ENCODE results near the gene LRPAP1.
"Not testable (repeated sequence)": the region's sequence is repeated elsewhere in the genome, so short reads cannot be mapped to it uniquely, and the experiment has no call there.

LRPAP1 gene

DNA sequence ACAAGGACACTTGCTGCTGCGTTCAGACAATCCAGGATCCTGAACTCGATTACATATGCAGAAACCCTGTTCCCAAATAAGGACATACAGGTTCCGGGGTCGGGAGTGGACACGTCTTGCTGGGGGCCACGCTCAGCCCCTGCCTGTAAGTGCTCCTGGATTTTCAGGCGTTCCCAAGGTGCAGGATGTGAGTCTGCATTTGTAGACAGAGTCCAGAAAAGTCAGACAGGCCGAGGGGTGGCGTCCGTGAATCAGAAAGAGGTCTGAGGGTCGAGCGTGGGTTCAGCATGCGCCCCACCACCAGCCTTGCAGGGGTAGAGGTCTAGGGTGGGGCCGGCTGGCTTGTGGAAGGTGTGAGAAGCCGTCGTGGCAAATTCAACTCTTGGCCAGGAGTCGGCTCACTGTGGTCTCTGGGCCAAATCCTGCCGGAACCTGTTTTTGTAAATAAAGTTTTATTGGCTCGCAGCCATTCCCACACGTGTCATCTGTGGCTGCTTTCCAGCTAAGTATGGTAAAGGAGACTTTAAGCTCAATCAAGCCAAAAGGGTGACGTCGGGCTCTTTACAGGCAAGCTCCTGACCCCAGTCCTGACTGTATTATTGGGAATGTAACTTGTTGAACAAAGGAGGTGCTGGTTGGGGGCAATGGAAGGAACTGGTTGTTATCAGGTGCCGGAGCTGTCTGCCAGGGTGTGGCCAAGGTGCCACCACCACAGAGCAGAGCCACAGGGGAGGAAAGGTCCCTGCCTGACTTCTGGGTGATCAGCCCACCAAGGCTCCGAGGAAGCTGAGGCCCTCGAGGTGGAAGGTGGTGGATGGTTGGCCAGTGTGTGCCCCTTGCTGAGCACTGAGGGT, 61.8 kb downstream of the LRPAP1 start:
- no peak for DNase-seq

GRCh38 chr4:3469386-3470243, 62.6 kb downstream of the LRPAP1 start:
- DNase-seq = no peak

DNA sequence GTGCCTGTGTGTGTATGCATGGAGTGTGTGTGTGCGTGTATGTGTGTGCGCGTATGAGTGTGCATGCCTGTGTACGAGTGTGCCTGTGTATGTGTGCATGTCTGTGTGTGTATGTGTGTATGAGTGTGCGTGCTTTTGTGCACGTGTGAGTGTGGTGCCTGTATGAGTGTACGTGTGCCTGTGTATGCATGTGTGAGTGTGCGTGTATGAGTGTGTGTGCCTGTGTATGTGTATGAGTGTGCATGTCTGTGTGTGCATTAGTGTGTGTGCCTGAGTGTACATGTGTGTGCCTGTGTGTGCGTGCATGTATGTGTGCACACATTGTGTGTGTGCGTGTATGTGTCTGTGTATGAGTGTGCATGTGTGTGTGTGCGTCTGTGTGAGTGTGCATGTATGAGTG, 63.4 kb downstream of the LRPAP1 start:
- DNase-seq = no peak

GRCh38 chr4:3468154-3468553, 64.1 kb downstream of the LRPAP1 start:
- no peak for DNase-seq

- DNase-seq = no peak
Measured at GRCh38 chr4:3467601-3468031, 64.6 kb downstream of the LRPAP1 start.

- no peak for DNase-seq
Measured at GRCh38 chr4:3466691-3467600, 65.3 kb downstream of the LRPAP1 start.

DNA sequence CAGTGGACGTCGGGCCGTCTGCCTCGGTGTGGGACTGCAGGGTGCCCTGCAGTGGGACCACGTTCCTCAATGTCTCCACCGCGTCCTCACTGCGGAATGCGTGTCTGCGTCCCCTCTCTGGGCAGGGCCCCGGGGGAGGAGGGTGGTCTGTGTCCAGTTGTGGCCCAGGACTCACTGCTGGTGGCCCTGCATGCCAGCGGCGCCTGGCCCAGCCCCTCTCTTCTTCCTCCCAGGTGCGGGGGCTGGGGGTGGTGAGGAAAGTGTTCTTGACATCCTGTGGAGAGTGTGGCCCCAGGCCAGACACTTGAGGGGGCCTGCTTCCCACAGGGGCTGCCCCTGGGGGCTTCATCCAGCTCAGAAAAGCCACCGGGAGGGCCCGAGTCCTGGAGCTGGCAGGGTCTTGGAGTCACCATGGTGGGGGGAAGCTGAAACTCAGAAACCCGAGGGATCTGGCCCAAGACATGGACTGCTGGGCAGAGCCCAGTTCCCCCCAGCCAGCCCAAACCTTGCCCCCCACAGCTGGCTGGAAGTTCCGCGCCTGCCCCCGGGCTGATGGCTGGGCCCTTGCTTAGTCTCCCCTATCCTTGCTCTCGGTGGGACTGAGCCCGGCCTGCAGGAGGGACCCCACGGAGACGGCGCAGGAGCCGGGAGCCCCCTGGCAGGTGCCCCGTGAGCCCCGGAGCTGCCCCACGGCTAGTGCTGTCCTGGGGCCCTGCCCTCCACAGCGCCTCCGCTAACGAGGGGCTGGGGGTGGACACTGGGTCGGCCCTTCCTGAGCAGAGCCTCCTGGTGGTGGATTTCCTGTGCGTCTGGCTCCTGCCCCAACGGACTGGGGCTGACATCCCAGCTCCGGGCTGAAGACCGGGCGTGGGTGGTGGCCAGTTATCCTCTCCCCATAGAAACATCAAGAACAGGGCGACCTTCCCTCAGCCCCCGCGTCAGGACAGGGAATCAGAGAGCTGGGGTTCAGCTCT, 66.2 kb downstream of the LRPAP1 start:
- no peak for DNase-seq

- DNase-seq = no peak
Measured at GRCh38 chr4:3464911-3465697, 67.1 kb downstream of the LRPAP1 start.

DNA sequence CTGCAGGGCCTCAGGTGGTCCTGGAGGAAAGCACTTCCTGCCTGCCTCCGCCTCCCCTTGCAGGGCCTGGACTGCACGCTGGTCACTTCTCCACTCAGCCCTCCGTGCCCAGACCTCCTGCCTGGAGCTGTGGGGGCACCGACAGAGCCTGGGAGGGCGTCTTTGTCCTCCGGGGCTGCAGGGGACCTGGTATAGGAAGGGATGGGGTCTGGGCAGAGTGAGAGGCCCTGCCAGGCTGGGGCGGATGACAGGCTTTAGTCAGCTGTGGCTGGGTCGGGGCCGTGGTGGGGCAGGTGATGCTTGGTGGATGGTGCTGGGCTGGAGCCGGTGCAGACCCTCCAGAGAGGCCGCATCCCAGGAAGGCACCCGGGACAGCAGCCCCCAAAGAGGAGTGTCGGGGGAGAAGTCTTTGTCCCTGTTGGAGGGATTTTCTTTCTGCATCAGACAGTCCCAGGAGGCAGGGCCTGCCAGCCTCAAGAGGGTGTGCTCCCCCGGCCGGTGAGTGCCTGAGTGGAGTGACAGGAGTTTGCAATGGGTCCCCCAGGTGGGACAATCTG, 67.8 kb downstream of the LRPAP1 start:
- DNase-seq = no peak

- DNase-seq = no peak
Measured at GRCh38 chr4:3463556-3464348, 68.5 kb downstream of the LRPAP1 start.

GRCh38 chr4:3462790-3463415, 69.3 kb downstream of the LRPAP1 start, which contains the start of gene DOK7:
Gene DOK7 (plus strand): TSS chr4:3463306. CDS start chr4:3463376, 70 bp downstream.
- DNase-seq = no peak

DNA sequence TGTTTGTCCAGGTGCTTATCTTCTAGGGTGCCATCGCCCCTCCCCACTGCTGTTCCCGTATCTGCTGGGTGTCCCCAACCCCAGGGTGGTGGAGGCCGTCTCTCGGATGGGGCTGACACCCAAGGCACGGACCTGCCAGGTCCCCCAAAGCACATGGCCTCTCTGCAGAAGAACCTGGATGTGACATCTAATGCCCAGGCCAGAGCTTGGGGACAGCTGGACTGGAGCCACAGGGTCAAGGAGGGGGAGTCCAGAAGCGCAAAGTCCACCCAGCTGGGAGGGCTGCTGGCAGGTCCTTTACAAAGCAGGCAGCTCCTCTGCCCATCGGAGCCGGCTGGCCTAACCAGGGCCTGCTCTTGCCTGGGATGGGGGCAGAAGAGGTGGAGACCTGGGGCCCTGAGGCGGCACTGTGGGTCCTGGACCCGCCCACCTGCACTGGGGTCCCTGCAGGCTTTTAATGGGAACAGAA, 69.9 kb downstream of the LRPAP1 start:
- DNase-seq = no peak

- DNase-seq = no peak
Measured at GRCh38 chr4:3461515-3462291, 70.5 kb downstream of the LRPAP1 start.

GRCh38 chr4:3460926-3461325, 71.3 kb downstream of the LRPAP1 start:
- no peak for DNase-seq

DNA sequence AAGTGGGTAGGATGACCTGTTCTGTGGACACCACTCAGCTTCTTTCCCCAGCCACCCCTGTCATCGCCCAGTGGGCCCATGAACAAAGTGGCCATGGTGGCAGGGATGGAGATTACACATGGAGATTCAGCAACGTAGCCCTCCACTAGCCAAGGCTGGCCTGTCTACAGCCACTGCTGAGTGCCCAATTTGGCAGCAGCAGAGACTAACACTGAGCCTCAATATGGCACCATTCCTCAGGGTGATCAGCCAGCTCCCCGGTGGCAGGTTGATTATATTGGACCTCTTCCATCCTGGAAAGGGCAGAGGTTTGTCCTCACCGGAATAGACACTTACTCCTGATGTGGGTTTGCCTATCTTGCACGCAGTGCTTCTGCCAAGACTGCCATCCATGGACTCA, 73.1 kb downstream of the LRPAP1 start:
- DNase-seq = not testable (repeated sequence)

DNA sequence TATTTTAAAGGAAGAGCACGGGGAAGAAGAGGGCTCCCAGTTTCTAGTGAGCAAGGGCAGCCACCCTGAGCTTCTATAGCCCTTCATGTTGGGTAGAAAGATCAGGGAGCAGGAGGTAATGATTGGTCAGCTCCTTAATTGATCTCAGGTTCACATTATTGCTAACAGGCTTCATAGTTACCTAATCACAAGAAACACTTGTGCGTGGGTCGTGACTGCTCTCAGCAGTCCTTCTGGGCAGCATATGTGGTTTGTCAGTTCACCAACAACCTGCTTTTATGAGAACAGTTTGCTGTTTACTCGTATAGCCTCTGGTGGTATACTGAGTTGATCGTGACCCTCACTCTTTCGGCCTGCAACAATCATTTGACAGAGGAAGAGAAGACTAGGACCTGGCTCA, 73.9 kb downstream of the LRPAP1 start:
- no peak for DNase-seq

DNA sequence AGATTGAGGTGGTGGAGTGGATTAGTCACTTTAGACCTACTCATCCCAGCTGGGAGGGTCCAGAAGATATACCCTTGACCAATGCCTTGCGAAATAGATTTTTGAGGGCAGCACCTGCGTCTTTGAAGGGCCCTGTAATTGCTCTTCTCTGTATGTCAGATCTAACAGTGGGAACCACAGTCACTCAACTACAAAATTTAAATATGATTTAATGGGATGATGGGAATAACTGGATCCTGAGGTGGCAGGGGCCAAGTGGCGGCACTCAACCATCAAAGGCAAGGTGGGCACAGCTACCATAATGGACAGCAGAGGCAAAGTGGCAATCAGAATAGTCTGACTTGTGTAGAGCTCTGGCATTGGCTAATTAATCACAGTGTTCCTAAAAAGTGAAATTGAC, 76.6 kb downstream of the LRPAP1 start:
- not testable (repeated sequence) for DNase-seq
